GM18873 (cell line): ENCODE results near the gene NUP160.
"Not testable (repeated sequence)": the region's sequence is repeated elsewhere in the genome, so short reads cannot be mapped to it uniquely, and the experiment has no call there.

Source experiments
- ATAC-seq: cut with Tn5 transposase; IDR thresholded peaks from one replicate; pipeline ENCODE4 v1.9.1; 2021; ENCODE audit warnings: mild to moderate bottlenecking, moderate library complexity, moderate number of reproducible peaks; ENCODE audit not compliant: unreplicated experiment, low FRiP score

The NUP160 gene

GRCh38 chr11:47819743-47820142 is 28.4 kb downstream of the NUP160 start:
- ATAC-seq, result no peak

GRCh38 chr11:47800759-47801158 is 47.4 kb downstream of the NUP160 start:
- ATAC-seq, result no peak

GRCh38 chr11:47797633-47798032 is 50.5 kb downstream of the NUP160 start:
- ATAC-seq, result no peak

- no peak for ATAC-seq
These were observed 56.2 kb downstream of the NUP160 start for GRCh38 chr11:47791774-47792430.

GRCh38 chr11:47790017-47790416 is 58.1 kb downstream of the NUP160 start:
- ATAC-seq, result not testable (repeated sequence)

GRCh38 chr11:47788181-47788580 is 60.0 kb downstream of the NUP160 start:
- ATAC-seq, result no peak

GRCh38 chr11:47786373-47786772 is 61.8 kb downstream of the NUP160 start:
- ATAC-seq, result no peak

- ATAC-seq, result no peak
These were observed 63.3 kb downstream of the NUP160 start for GRCh38 chr11:47784785-47785381.

GRCh38 chr11:47783087-47783610 is 65.0 kb downstream of the NUP160 start:
- no peak for ATAC-seq

- no peak for ATAC-seq
These were observed 69.2 kb downstream of the NUP160 start for GRCh38 chr11:47778878-47779483.

- no peak for ATAC-seq
These were observed 72.8 kb downstream of the NUP160 start for GRCh38 chr11:47775240-47775869.

- no peak for ATAC-seq
These were observed 74.3 kb downstream of the NUP160 start for GRCh38 chr11:47773882-47774281.

- not testable (repeated sequence) for ATAC-seq
These were observed 78.6 kb downstream of the NUP160 start for GRCh38 chr11:47769556-47769955.

GRCh38 chr11:47768101-47768612 is 80.0 kb downstream of the NUP160 start:
- ATAC-seq, result no peak

- peak; percentile 27 for ATAC-seq
These were observed 81.5 kb downstream of the NUP160 start for GRCh38 chr11:47766509-47767227.

- ATAC-seq, result no peak
These were observed 83.1 kb downstream of the NUP160 start for GRCh38 chr11:47765086-47765485.

- ATAC-seq, result not testable (repeated sequence)
These were observed 88.9 kb downstream of the NUP160 start for GRCh38 chr11:47759291-47759690.

- no peak for ATAC-seq
These were observed 91.9 kb downstream of the NUP160 start for GRCh38 chr11:47756208-47756607.

GRCh38 chr11:47750725-47751124 is 97.4 kb downstream of the NUP160 start:
- ATAC-seq, result no peak

GRCh38 chr11:47742494-47742893 is 105.7 kb downstream of the NUP160 start:
- not testable (repeated sequence) for ATAC-seq
